ENCODE measurements around the gene VAV3.

DNA sequence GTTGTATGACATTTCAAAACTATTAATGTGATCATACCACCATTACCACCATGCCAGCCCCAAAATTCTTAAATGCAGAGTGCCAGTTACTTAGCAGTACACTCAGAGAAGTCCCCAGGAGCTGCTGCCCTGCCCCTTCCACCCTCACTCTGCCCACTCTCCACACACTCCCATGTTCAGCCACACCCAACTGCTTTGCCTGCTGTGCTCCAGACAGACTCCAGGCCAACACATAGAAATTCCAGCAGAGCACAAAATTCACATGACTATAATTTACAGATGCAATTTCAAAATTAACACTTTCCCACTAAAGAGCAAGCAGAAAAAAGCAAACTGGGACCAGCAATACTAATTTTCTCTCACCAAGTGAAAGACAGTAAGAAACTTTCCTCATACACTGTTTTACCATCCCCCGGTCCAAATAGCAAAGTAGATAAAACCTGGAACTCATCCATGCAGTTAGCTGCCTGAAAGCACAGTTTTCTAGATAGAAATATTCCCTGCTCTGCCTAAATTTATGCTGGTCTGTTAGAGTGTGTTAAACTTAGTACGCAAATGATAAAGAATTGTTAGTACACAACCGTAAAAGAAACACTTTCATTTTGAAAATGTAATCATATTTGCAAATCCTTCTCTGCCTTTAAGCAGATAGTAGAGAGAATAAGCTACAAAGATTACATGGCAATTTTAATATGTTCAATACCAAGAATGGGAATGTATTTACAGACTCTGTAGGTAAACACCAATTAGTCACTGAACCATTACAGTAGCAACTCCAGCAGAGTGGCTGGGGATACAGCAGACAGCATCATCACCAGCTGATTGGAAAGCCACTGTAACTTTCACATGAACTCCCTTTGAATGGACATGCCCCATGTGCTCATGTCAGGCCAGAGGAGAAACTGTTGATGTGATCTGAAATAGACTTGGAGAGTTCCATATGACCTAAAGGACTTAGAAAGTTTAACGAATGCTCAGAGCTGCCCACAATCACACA lies 176.5 kb downstream of the VAV3 start:
- TF ChIP-seq JUN (IDR thresholded peaks at IDR 0.05; ENCODE audit: borderline replicate concordance, low read depth, low read length) = no peak
- TF ChIP-seq JUN (CRISPR knock-in tag; IDR thresholded peaks at IDR 0.05; ENCODE audit: borderline replicate concordance) = no peak
- TF ChIP-seq, protein P1, sequence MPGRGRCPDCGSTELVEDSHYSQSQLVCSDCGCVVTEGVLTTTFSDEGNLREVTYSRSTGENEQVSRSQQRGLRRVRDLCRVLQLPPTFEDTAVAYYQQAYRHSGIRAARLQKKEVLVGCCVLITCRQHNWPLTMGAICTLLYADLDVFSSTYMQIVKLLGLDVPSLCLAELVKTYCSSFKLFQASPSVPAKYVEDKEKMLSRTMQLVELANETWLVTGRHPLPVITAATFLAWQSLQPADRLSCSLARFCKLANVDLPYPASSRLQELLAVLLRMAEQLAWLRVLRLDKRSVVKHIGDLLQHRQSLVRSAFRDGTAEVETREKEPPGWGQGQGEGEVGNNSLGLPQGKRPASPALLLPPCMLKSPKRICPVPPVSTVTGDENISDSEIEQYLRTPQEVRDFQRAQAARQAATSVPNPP (IDR thresholded peaks at IDR 0.05; ENCODE audit: borderline replicate concordance, insufficient read depth, insufficient read length) = no peak
- TF ChIP-seq, protein P2, sequence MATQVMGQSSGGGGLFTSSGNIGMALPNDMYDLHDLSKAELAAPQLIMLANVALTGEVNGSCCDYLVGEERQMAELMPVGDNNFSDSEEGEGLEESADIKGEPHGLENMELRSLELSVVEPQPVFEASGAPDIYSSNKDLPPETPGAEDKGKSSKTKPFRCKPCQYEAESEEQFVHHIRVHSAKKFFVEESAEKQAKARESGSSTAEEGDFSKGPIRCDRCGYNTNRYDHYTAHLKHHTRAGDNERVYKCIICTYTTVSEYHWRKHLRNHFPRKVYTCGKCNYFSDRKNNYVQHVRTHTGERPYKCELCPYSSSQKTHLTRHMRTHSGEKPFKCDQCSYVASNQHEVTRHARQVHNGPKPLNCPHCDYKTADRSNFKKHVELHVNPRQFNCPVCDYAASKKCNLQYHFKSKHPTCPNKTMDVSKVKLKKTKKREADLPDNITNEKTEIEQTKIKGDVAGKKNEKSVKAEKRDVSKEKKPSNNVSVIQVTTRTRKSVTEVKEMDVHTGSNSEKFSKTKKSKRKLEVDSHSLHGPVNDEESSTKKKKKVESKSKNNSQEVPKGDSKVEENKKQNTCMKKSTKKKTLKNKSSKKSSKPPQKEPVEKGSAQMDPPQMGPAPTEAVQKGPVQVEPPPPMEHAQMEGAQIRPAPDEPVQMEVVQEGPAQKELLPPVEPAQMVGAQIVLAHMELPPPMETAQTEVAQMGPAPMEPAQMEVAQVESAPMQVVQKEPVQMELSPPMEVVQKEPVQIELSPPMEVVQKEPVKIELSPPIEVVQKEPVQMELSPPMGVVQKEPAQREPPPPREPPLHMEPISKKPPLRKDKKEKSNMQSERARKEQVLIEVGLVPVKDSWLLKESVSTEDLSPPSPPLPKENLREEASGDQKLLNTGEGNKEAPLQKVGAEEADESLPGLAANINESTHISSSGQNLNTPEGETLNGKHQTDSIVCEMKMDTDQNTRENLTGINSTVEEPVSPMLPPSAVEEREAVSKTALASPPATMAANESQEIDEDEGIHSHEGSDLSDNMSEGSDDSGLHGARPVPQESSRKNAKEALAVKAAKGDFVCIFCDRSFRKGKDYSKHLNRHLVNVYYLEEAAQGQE (IDR thresholded peaks at IDR 0.05; ENCODE audit: borderline replicate concordance) = no peak
- TF ChIP-seq, protein P2 (CRISPR knock-in tag; IDR thresholded peaks at IDR 0.05; ENCODE audit: low read depth) = no peak
- no peak for TF ChIP-seq CHD1 (IDR thresholded peaks at IDR 0.05; ENCODE audit: low read length)
- no peak for TF ChIP-seq RCOR1 (IDR thresholded peaks at IDR 0.05; ENCODE audit: borderline replicate concordance in 1 of 2, low read depth in 2 of 2, low read length in 2 of 2)
- TF ChIP-seq TAF15 (IDR thresholded peaks at IDR 0.05; ENCODE audit: low read depth, low read length) = no peak
- TF ChIP-seq, protein P3, sequence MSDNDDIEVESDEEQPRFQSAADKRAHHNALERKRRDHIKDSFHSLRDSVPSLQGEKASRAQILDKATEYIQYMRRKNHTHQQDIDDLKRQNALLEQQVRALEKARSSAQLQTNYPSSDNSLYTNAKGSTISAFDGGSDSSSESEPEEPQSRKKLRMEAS (CRISPR knock-in tag; IDR thresholded peaks at IDR 0.05) = no peak
- TF ChIP-seq ERF (CRISPR knock-in tag; IDR thresholded peaks at IDR 0.05) = no peak
- TF ChIP-seq, protein P4, sequence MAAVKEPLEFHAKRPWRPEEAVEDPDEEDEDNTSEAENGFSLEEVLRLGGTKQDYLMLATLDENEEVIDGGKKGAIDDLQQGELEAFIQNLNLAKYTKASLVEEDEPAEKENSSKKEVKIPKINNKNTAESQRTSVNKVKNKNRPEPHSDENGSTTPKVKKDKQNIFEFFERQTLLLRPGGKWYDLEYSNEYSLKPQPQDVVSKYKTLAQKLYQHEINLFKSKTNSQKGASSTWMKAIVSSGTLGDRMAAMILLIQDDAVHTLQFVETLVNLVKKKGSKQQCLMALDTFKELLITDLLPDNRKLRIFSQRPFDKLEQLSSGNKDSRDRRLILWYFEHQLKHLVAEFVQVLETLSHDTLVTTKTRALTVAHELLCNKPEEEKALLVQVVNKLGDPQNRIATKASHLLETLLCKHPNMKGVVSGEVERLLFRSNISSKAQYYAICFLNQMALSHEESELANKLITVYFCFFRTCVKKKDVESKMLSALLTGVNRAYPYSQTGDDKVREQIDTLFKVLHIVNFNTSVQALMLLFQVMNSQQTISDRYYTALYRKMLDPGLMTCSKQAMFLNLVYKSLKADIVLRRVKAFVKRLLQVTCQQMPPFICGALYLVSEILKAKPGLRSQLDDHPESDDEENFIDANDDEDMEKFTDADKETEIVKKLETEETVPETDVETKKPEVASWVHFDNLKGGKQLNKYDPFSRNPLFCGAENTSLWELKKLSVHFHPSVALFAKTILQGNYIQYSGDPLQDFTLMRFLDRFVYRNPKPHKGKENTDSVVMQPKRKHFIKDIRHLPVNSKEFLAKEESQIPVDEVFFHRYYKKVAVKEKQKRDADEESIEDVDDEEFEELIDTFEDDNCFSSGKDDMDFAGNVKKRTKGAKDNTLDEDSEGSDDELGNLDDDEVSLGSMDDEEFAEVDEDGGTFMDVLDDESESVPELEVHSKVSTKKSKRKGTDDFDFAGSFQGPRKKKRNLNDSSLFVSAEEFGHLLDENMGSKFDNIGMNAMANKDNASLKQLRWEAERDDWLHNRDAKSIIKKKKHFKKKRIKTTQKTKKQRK (IDR thresholded peaks at IDR 0.05; ENCODE audit: borderline replicate concordance, low read depth, low read length) = no peak
